ENCODE measurements around the gene ZC3H4.
A peak's percentile ranks its signal among the peaks of the same experiment; 100 is the strongest.
"Not testable (repeated sequence)": the region's sequence is repeated elsewhere in the genome, so short reads cannot be mapped to it uniquely, and the experiment has no call there.

The ZC3H4 gene

GRCh38 chr19:47112997-47113849 is at the start of gene ZC3H4:
TSS of gene ZC3H4 (minus strand) at chr19:47113776. CDS start at chr19:47112584, 1,192 bp downstream.
- peak; percentile 94 for DNase-seq

- no peak for DNase-seq
Observed at GRCh38 chr19:47161876-47162489, 48.4 kb upstream of the ZC3H4 start.

GRCh38 chr19:47158879-47159503 is 45.4 kb upstream of the ZC3H4 start:
- DNase-seq: no peak

- no peak for DNase-seq
Observed at GRCh38 chr19:47158367-47158791, 44.8 kb upstream of the ZC3H4 start.

GRCh38 chr19:47157431-47158321 is 44.1 kb upstream of the ZC3H4 start:
- DNase-seq: no peak

GRCh38 chr19:47156861-47157430 is 43.4 kb upstream of the ZC3H4 start:
- no peak for DNase-seq

GRCh38 chr19:47155148-47155547 is 41.6 kb upstream of the ZC3H4 start:
- no peak for DNase-seq

GRCh38 chr19:47153266-47153665 is 39.7 kb upstream of the ZC3H4 start:
- no peak for DNase-seq

GRCh38 chr19:47152632-47153031 is 39.1 kb upstream of the ZC3H4 start:
- no peak for DNase-seq

GRCh38 chr19:47152205-47152604 is 38.6 kb upstream of the ZC3H4 start:
- no peak for DNase-seq

GRCh38 chr19:47151627-47152026 is 38.1 kb upstream of the ZC3H4 start:
- no peak for DNase-seq

GRCh38 chr19:47146920-47147319 is 33.3 kb upstream of the ZC3H4 start:
- no peak for DNase-seq

- DNase-seq: no peak
Observed at GRCh38 chr19:47145639-47146486, 32.3 kb upstream of the ZC3H4 start.

GRCh38 chr19:47144630-47145029 is 31.1 kb upstream of the ZC3H4 start:
- no peak for DNase-seq

GRCh38 chr19:47143322-47144073 is 29.9 kb upstream of the ZC3H4 start:
- DNase-seq: no peak

GRCh38 chr19:47142779-47143178 is 29.2 kb upstream of the ZC3H4 start:
- no peak for DNase-seq

- DNase-seq: no peak
Observed at GRCh38 chr19:47141695-47142094, 28.1 kb upstream of the ZC3H4 start.

GRCh38 chr19:47141252-47141651 is 27.7 kb upstream of the ZC3H4 start:
- not testable (repeated sequence) for DNase-seq

GRCh38 chr19:47135156-47135555 is 21.6 kb upstream of the ZC3H4 start:
- DNase-seq: no peak

- no peak for DNase-seq
Observed at GRCh38 chr19:47134545-47134944, 21.0 kb upstream of the ZC3H4 start.

GRCh38 chr19:47133021-47133471 is 19.5 kb upstream of the ZC3H4 start:
- DNase-seq: no peak

All from NCI-H2107 (cell line).